G401.6 (cell line): Measurements from ENCODE around the gene VWA3A.
"Not testable (repeated sequence)": the region's sequence is repeated elsewhere in the genome, so short reads cannot be mapped to it uniquely, and the experiment has no call there.

ENCODE experiments used
- FAIRE-seq: peaks from 2 replicates; lab custom pipeline; 2012; peaks lifted over from hg19 to GRCh38; lab: Jason Lieb, UNC

The VWA3A gene

GRCh38 chr16:22092143-22092933 is at the start of gene VWA3A:
Gene VWA3A, plus strand, starts transcription at chr16:22092541. Its CDS starts 97 bp downstream, at chr16:22092638.
- no peak for FAIRE-seq

- not testable (repeated sequence) for FAIRE-seq
Measured at GRCh38 chr16:22043882-22044281, 48.5 kb upstream of the VWA3A start.

GRCh38 chr16:22045888-22046287 is 46.5 kb upstream of the VWA3A start:
- not testable (repeated sequence) for FAIRE-seq

GRCh38 chr16:22050963-22051362 is 41.4 kb upstream of the VWA3A start:
- no peak for FAIRE-seq

GRCh38 chr16:22052980-22053379 is 39.4 kb upstream of the VWA3A start:
- no peak for FAIRE-seq

GRCh38 chr16:22053921-22054341 is 38.4 kb upstream of the VWA3A start:
- no peak for FAIRE-seq

GRCh38 chr16:22054847-22055590 is 37.3 kb upstream of the VWA3A start:
- no peak for FAIRE-seq

GRCh38 chr16:22055881-22056280 is 36.5 kb upstream of the VWA3A start:
- FAIRE-seq, result no peak

- peak; percentile 64 for FAIRE-seq
Measured at GRCh38 chr16:22063888-22064467, 28.4 kb upstream of the VWA3A start.

GRCh38 chr16:22065252-22065651 is 27.1 kb upstream of the VWA3A start:
- FAIRE-seq, result no peak

- FAIRE-seq, result no peak
Measured at GRCh38 chr16:22070361-22071330, 21.7 kb upstream of the VWA3A start.

GRCh38 chr16:22071331-22071910 is 20.9 kb upstream of the VWA3A start:
- FAIRE-seq, result peak; percentile 11

GRCh38 chr16:22073350-22073749 is 19.0 kb upstream of the VWA3A start:
- peak; percentile 93 for FAIRE-seq

GRCh38 chr16:22075043-22075757 is 17.1 kb upstream of the VWA3A start:
- FAIRE-seq, result no peak

GRCh38 chr16:22075776-22076175 is 16.6 kb upstream of the VWA3A start:
- peak; percentile 72 for FAIRE-seq

- peak; percentile 95 for FAIRE-seq
Measured at GRCh38 chr16:22077700-22078313, 14.5 kb upstream of the VWA3A start.

- peak; percentile 50 for FAIRE-seq
Measured at GRCh38 chr16:22078656-22079055, 13.7 kb upstream of the VWA3A start.

- FAIRE-seq, result no peak
Measured at GRCh38 chr16:22081050-22081449, 11.3 kb upstream of the VWA3A start.

GRCh38 chr16:22086440-22086839 is 5.9 kb upstream of the VWA3A start:
- no peak for FAIRE-seq

- FAIRE-seq, result no peak
Measured at GRCh38 chr16:22088642-22089041, 3.7 kb upstream of the VWA3A start.
